Stimulated activated CD4-positive, alpha-beta T cell treated with anti-CD3 and anti-CD28 coated beads, TNF-alpha, amount 100 ng/mL, for 48 hours (primary cell): ENCODE data around the gene FFAR3.
"Not testable (repeated sequence)": the region's sequence is repeated elsewhere in the genome, so short reads cannot be mapped to it uniquely, and the experiment has no call there.

Experiments used
- DNase-seq, 3 donors: peaks; one replicate each; pipeline ENCODE4 v3.0.0-alpha.2; 2020; ENCODE audit warnings: low read depth in 3 of 3

Gene FFAR3

GRCh38 chr19:35377656-35378055, 19.4 kb downstream of the FFAR3 start:
- DNase-seq: no peak

DNA sequence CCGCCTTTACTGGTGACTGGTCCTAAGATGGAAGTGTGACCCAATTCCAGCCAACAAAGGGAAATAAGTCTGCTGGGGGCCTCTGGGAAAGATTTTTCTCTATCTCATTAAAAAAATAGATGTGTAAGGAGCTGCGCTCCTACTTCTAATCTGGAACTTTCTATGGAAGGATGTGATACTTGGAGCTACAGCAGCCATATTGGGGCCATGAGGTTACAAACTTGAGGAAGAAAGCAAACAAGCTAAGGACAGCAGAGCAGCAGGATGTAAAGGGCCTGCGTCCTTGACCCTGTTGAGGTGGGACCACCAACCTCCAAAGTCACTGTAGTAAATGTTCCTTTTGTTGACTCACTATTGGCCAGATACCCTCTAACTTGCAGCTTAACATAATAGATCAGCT, 20.1 kb downstream of the FFAR3 start:
- no peak for DNase-seq

DNA sequence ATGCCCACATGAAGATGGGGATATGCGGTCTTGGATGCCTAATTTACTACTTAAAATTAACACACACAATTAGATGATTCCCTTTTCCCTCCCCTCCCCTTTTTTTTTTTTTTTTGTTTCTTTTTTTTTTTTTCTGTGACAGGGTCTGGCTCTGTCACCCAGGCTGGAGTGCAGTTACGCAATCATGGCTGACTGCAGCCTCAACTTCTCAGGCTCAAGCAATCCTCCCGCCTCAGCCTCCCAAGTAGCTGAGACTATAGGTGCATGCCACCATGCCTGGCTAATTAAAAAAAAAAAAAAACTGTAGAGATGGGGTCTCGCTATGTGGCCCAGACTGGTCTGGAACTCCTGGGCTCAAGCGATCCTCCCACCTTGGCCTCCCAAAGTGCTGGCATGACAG, 21.3 kb downstream of the FFAR3 start:
- not testable (repeated sequence) for DNase-seq

DNA sequence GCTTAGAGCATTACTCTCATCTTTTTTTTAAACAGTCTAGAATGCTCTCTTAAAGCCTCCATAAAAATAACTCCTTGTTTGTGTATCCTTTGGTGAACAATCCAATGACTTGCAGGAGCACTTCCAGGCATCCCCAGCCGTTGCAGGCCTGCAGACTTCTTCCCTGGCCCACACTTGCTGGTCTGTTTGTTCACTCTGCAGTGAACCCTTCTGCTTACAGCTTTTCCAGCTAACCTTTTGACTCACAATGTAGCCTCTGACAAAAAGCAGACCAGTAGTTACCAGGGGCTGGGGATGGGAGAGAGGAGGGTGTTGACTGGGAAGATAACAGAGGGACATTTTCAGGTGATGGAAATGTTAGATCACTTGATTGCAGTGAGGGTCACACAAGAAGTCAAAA, 21.7 kb downstream of the FFAR3 start:
- DNase-seq: no peak

DNA sequence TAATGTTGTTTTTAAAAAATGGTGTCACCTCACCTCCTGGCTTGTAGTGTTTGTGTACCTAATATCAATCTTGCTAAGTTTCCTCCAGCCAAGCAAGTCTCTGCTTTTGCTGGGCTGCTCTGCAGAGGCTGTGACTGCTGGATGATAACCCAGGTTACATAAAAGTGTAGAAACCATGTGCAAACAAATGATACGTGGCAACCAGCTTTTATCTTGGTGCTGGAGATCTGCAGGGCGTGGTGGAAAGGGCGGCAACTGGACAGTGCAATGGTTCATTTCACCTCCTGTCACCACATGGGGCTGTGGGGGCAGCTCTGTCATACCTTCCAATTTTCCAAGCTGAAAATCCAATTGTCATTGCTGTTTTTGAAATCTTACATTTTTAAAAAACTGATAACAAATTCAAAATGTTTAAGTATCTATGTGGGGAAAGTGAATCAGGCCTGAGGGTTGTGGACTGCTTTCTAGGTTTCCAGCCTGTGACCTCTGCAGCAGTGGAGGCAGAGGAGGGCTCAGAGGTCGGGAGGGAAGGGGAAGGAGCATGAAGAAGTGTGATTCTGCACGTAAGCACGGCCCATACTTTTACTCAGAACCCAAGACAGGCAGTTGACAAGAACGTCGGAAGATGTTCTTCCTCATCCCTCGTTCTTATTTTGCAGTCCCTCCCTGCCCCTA, 22.3 kb downstream of the FFAR3 start:
- no peak for DNase-seq

DNA sequence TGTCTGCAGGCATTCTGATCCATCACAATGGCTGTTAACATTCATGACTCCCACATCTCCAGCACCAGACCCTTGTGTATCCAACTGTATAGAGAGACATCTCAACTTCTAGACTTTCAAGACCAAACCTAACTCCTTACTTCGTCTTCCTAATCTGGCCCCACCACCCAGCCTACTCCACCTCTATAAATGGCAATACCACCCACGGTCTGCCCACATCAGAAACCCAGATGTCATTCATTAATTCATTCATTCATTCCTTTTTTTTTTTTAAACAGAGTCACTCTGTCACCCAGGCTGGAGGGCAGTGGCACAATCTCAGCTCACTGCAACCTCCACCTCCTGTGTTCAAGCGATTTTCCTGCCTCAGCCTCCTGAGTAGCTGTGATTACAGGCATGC, 23.1 kb downstream of the FFAR3 start:
- no peak for DNase-seq

- DNase-seq: no peak
Observed at GRCh38 chr19:35381926-35382325, 23.7 kb downstream of the FFAR3 start.

- no peak for DNase-seq
Observed at GRCh38 chr19:35383536-35383935, 25.3 kb downstream of the FFAR3 start.

GRCh38 chr19:35388277-35389054, 30.2 kb downstream of the FFAR3 start:
- no peak for DNase-seq

- DNase-seq: no peak
Observed at GRCh38 chr19:35389192-35389861, 31.1 kb downstream of the FFAR3 start.

- DNase-seq: no peak
Observed at GRCh38 chr19:35392742-35393715, 34.8 kb downstream of the FFAR3 start.

DNA sequence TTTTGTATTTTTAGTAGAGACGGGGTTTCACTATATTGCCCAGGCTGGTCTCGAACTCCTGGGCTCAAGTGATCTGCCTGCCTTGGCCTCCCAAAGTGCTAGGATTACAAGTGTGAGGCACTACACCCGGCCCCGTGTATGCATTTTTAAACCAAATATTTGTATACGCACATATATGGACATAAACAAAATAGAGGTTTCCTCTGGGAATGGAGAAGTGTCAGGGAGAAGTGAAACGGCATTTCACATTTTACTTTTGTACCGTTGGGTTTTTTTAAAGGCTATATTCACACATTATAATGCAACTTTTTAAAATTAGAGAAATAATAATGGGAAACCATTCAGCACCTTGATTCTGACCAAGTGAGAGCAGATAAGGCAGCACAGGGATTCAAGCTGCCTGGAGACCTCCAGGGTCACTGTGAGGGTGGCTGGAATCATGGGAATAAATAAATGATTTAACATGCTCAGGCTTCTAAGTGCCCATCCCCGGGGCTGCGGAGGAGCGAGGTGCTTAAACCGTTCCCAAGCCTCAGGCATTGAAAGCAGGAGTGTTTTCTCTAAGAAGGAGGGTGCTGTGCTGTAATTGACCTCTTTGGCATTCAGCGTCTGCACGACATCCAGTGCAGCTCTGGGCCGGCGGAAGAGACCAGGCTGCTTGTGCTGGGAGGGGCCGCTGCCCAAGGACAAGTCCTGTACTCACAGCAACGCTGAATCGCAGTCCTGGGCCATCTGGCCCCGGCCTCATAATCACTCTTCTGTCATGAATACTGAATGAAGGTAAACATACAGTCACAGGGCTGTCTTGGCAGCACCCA, 37.3 kb downstream of the FFAR3 start:
- DNase-seq: no peak

DNA sequence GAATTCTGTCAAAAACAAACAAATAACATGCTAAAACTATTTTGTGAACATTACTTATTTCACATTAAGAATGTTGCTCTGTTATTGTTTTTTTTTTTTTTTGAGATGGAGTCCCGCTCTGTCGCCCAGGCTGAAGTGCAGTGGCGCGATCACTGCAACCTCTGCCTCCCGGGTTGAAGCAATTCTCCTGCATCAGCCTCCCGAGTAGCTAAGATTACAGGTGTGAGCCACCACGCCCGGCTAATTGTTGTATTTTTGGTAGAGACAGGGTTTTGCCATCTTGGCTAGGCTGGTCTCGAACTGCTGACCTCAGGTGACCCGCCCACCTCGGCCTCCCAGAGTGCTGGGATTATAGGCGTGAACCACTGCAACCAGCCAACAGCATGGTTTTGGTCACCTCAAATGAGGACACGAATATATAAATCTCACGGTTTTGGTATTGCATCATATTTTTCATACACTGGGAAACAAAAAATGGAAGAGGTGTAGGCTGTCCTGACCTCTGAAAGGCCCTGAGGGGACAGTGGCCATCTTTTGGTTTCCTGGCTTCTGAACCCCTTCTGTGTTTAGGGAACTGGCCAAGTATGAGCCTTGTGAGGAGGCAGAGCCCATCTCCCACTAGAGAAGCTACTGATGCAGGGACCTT, 38.1 kb downstream of the FFAR3 start:
- no peak for DNase-seq

DNA sequence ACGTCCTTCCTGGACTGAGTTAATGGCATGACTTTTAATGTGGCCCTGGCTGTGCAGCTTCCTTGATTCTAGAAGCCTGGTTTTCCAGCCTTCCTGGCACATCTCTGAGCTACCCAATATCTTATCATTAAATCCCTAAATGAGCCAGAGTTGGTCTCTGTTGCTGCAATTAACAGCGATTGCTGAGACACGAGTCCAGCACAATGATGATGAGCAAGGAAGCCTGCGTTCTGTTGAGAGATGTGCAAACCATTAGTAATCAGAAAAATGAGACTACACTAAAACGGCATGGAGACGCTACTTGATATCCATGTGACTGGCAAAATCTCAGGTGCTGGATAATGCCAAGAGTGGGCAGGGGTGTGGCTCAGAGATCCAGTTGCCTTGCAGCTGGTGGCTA, 38.8 kb downstream of the FFAR3 start:
- DNase-seq: no peak

DNA sequence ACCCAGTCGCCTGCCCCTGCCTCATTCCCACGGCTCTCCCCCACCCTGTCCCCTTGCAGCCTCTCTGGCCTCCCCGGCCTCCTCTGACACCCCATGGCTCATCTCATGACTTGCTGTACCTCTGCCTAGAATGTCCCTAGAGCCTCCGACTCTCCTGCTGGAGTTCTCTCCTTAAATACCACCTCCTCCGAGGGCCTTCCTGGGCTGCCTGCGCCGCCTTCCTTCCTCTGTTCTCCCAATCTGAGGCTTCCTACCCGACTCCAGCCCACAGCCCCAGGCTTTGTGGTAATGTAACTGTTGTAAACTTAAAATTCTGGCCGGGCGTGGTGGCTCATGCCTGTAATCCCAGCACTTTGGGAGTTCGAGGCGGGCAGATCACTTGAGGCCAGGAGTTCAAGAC, 40.3 kb downstream of the FFAR3 start:
- DNase-seq: no peak

DNA sequence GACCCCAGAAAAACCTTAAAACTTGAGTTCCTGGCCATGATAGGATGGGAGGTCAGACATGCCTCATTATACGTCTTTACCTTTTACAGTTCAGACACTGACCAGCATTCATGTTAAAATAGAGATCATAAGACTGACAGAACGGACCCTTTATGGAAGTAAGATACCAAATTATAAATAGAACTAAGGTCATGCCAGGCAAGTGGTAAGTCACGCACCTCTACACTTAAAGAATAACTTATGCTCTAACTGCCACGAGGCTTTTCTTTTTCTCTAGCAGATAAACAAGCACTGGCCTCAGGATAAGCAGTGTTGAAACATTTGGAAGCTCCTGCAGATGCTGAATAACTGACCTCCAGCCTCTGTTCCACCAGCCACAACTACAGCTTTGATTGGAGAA, 41.0 kb downstream of the FFAR3 start:
- DNase-seq: no peak

GRCh38 chr19:35399948-35400772, 41.9 kb downstream of the FFAR3 start:
- DNase-seq: no peak

GRCh38 chr19:35400773-35401100, 42.5 kb downstream of the FFAR3 start:
- no peak for DNase-seq

DNA sequence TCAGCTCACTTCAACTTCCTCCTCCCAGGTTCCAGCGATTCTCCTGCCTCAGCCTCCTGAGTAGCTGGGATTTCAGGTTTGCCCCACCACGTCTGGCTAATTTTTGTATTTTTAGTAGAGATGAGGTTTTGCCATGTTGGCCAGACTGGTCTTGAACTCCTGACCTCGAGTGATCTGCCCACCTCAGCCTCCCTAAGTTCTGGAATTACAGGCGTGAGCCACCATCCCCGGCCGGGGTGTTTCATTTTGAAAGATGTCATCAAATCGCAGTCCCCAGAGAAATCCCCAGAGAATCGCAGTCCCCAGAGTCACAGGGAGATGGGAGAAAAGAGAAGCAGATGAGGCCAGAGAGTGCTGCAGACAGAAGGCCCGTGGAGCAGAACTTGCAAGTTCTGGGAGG, 43.2 kb downstream of the FFAR3 start:
- not testable (repeated sequence) for DNase-seq
